HG03045 (cell line): ENCODE results near the gene GM2A.
"Not testable (repeated sequence)": the region's sequence is repeated elsewhere in the genome, so short reads cannot be mapped to it uniquely, and the experiment has no call there.

Source experiments
- ATAC-seq: cut with Tn5 transposase; IDR thresholded peaks from one replicate; pipeline ENCODE4 v1.9.1; 2021; ENCODE audit warnings: mild to moderate bottlenecking, moderate library complexity; ENCODE audit not compliant: unreplicated experiment

Gene GM2A

DNA sequence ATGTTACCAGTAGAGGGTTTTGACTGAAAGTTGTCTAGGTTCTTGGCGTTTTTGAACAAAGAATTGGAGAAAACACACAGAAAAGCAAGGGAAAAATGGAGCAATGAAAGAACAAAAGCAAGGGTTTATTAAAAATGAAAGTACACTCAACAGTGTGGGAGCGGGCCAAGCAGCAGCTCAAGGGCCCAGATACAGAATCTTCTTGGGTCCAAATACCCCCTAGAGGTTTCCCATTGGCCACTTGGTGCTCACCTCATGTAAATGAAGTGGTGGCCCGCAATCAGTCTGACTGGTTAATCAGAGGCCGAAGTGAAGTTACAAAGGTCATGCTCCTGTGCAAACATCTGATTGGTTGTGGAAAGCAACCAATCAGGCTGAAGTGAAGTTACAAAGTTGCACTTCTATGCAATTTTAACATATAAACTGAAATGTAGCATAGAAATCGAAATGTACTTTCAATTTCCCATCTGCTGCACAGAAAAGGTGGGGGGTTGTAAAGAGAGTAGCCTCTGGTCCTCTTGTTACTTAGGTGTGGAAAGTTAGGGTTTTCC lies 1.9 kb upstream of the GM2A start:
- ATAC-seq = no peak

DNA sequence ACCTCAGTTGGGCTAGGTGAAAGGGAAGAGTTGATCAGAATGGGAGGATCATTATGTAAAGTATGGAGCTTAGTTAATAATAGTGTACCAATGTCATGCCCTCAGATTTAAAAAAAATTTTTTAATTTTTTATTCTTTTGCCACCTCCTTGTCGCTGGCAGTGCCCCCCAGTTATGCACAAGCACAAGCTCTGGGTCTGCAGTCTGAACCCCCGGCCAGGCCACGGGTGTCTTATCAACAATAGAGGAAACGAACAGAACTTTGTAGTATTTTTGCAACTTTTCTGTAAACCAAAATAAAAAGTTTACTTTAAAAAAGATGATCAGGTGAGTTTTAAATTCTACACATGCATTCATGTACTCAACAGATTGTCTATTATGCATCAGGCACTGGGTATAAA lies 1.4 kb upstream of the GM2A start:
- ATAC-seq = no peak

DNA sequence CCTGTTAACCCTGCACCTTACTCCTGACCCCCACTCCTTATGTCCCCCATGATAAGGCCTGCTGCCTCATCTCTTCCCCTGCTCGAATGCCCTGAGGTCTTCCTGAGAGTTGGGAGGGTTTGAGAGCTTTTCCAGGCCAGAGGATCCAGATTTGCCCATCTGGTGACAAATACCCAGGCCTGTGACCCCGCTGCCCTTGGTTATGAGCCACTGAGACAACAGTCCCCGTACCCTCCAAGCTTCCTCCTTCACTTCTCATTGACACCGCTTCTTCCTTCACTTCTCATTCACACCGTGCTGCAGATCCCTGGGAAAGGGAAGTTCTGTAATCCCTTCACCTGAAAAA lies 593 bp downstream of the GM2A start:
- no peak for ATAC-seq

- no peak for ATAC-seq
Measured at GRCh38 chr5:151254556-151254955, 1.6 kb downstream of the GM2A start.

DNA sequence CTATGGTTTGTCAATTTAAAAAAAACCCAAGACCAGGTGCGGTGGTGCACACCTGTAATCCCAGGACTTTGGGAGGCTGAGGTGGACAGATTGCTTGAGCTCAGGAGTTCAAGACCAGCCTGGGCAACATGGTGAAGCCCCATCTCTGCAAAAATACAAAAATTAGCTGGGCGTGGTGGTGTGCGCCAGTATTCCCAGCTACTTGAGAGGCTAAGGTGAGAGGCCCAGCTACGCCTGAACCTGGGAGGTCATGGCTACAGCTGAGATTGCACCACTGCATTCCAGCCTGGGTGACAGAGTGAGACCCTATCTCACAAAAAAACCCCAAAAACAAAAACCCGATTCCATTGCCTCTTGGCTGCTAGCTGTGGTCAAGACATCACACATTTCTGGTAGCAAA lies 2.0 kb downstream of the GM2A start:
- not testable (repeated sequence) for ATAC-seq

- ATAC-seq = peak; percentile 28
Measured at GRCh38 chr5:151255621-151256286, 2.8 kb downstream of the GM2A start.

- ATAC-seq = peak; percentile 16
Measured at GRCh38 chr5:151257731-151258181, 4.8 kb downstream of the GM2A start.

DNA sequence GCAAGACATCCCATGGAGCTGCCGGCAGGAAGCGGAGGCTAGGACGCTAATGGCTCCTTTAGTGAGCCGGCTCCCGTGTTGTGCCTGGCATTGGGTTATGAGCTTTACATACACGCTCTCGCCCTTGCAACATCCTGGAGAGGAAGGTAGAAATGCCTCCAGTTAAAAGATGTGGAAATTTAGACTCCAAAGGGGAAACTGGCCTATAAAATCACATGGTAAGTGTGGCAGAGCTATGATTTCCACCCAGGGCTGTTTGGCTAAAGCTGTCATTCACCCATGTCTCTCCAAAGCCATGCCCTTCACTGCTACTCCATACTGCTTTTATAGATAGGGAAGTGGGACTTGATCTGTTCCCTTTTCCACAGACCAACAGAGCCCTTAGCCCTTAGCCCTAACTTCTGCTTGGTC lies 5.2 kb downstream of the GM2A start:
- ATAC-seq = no peak

- no peak for ATAC-seq
Measured at GRCh38 chr5:151258816-151259215, 5.8 kb downstream of the GM2A start.

GRCh38 chr5:151259931-151260330 lies 6.9 kb downstream of the GM2A start:
- ATAC-seq = no peak

- no peak for ATAC-seq
Measured at GRCh38 chr5:151262532-151262931, 9.5 kb downstream of the GM2A start.

GRCh38 chr5:151264113-151264512 lies 11.1 kb downstream of the GM2A start:
- ATAC-seq = no peak

GRCh38 chr5:151267491-151268260 lies 14.7 kb downstream of the GM2A start:
- ATAC-seq = no peak

- peak; percentile 91 for ATAC-seq
Measured at GRCh38 chr5:151270599-151270998, 17.6 kb downstream of the GM2A start.

- ATAC-seq = no peak
Measured at GRCh38 chr5:151271336-151271735, 18.4 kb downstream of the GM2A start.

DNA sequence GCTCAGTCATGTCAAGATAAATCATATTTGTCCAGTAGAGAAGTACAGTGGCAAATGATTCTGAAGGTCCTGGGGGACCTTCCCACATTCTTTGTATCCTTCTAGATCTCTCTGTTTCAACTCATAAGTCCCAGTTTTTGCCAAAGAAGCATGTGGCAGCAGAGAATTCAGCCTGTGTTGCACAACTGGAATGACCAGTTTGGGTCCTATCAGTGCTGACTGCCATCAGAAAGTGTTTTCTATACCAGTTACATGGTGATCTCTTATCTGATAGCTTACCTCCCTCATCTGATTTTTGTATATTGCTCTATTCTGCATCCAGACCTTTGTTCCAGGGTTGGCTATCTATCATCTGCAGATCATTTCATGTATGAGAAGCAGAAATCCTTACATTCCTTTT lies 21.7 kb downstream of the GM2A start:
- ATAC-seq = no peak

GRCh38 chr5:151275803-151276202 lies 22.8 kb downstream of the GM2A start:
- no peak for ATAC-seq

DNA sequence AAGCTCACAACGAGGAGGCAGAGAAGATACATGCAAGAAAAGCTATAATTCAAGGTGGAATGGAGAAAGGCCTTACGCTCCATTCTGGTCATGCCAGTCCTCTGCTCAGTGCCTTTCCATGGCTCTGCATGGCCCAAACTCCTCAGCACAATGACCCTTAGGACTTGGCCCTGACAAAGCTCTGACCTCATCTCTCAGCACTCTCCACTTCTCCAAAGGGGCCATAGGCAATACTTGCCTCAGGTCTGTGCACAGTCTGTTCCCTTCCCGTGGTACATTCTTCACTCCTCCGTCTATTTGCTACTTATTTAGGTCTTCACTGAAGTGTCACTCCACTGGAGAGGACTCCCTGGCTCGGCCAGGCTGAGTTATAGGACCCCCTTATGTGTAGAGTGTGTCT lies 25.9 kb downstream of the GM2A start:
- no peak for ATAC-seq

DNA sequence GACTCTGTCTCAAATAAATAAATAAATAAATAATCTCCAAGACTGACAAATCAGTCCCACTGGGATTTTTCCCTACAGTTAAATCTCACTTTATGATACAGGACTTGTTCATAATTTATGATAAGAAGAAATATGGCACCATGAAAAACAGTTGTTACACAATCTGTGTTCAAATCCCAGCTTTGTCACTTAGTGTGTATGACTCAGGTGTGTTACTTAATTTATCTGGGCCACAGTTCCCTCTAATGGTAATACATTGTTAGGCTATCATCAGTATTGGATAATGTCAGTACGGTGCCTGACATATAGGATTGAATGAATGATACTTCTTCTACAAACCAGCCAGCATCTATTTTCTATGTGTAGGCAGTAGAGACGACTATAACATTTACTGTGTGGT lies 27.5 kb downstream of the GM2A start:
- no peak for ATAC-seq

DNA sequence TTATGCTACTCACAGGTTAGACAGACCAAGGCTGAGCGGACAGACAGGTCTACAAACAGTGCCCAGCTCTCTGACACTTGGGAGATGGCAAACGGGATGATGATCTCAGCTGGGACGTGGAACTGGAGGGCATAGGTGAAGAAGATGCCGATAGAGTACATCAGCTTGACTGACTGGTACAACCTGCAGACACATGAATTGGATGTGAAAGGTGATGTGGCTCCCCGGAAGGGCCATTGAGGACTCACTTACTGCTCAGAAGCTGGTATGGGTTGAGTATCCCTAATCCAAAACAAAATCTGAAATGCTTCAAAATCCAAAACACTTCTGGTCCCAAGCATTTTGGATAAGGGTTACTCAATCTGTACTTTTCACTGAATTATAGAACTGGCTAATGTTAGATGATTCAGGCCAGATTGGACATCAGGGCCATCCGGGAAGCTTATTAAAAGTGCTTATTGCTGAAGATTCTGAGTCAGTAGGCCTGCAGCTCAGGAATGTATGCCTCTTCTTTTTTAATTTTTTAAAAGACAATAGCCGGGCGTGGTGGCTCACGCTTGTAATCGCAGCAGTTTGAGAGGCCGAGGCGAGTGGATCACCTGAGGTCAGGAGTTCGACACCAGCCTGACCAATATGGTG lies 28.1 kb downstream of the GM2A start:
- ATAC-seq = no peak

- no peak for ATAC-seq
Measured at GRCh38 chr5:151283120-151283825, 30.3 kb downstream of the GM2A start.
